HepG2 (cell line): Measurements from ENCODE around the gene ZC3H7B. TPM values are rescaled to one million over a fixed set of nuclear protein-coding genes. Genes with fewer than 3 reads are reported as not detected.

Experiments used
- ATAC-seq: fragments of 200-7000 bp; cut with Tn5 transposase; 3 replicates; pipeline ENCODE4 v1.9.1; 2020; ENCODE audit warnings: mild to moderate bottlenecking, moderate library complexity
- BruUV-seq: library from RNA; stranded (reverse); fragments of 400-500 nt; replicated peaks from 2 replicates; lab custom pipeline; 2021; lab: Mats Ljungman, UMichigan
- CTCF ChIA-PET: fragments of 300-600 bp; formaldehyde crosslinking; extraction: SDS; loops from one replicate; lab custom pipeline; 2021; ENCODE audit warnings: low total read pairs, inconsistent platforms, low intra/inter-chr PET ratio; lab: Yijun Ruan, JAX
- POLR2A ChIA-PET: fragments of 350-600 bp; sonication (Branson Sonifier 250); formaldehyde crosslinking; loops from one replicate; lab custom pipeline; 2020; ENCODE audit warnings: antibody characterized with exemption, inconsistent platforms; lab: Yijun Ruan, JAX
- DNase-seq: peaks from one replicate; pipeline ENCODE4 v3.0.0-alpha.2; 2015; ENCODE audit warnings: low spot score
- FAIRE-seq: peaks from 3 replicates; lab custom pipeline; 2011; peaks lifted over from hg19 to GRCh38; lab: Jason Lieb, UNC
- H2AFZ ChIP-seq: one replicate; pipeline ENCODE4 v1.6.1; 2011; ENCODE audit warnings: low read length, inconsistent platforms
- H3K27ac ChIP-seq: fragments of 300-600 bp; 3 replicates; pipeline ENCODE4 v1.8.0; 2011; ENCODE audit warnings: mixed run types, mild to moderate bottlenecking, mixed read lengths, low read length, inconsistent platforms; ENCODE audit not compliant: insufficient read depth; ENCODE audit errors: extremely low read length
- H3K27me3 ChIP-seq, 2 experiments: fragments of 200-600 bp in 1 of 2; 2 replicates in 1 of 2; 3 replicates in 1 of 2; pipeline versions ENCODE4 v1.6.0 to v1.8.0; 2011; ENCODE audit warnings: low read length in 2 of 2, mild to moderate bottlenecking in 2 of 2, moderate library complexity in 2 of 2, inconsistent platforms in 1 of 2; ENCODE audit not compliant: insufficient read depth in 2 of 2, control insufficient read depth in 1 of 2
- H3K36me3 ChIP-seq, 2 experiments: fragments of 200-600 bp in 1 of 2; replicated peaks in 1 of 2; 2 replicates in 1 of 2; 3 replicates in 1 of 2; pipeline versions ENCODE4 v1.5.1 to v1.8.0; 2011; ENCODE audit warnings: low read length in 2 of 2, inconsistent platforms in 1 of 2; ENCODE audit not compliant: insufficient read depth in 2 of 2, control insufficient read depth in 1 of 2
- H3K4me1 ChIP-seq: 2 replicates; pipeline ENCODE4 v1.5.1; 2012; ENCODE audit warnings: low read length, inconsistent platforms; ENCODE audit not compliant: insufficient read depth
- H3K4me2 ChIP-seq: 2 replicates; pipeline ENCODE4 v1.6.0; 2011; ENCODE audit warnings: low read depth, low read length, inconsistent platforms
- H3K4me3 ChIP-seq, 3 experiments: fragments of 200-600 bp in 1 of 3; sonication (generic), shearing (Covaris generic) in 1 of 3; replicated peaks in 1 of 3; 2 replicates each; pipeline ENCODE4 v1.5.1; 2011 to 2016; ENCODE audit warnings: low read length in 3 of 3, inconsistent platforms in 2 of 3, low read depth in 2 of 3, mild to moderate bottlenecking in 2 of 3, control low read depth in 1 of 3, mixed read lengths in 1 of 3; ENCODE audit not compliant: insufficient read depth in 1 of 3
- H3K79me2 ChIP-seq: one replicate; pipeline ENCODE4 v1.6.1; 2011; ENCODE audit warnings: low read length, inconsistent platforms; ENCODE audit not compliant: insufficient read depth
- H3K9ac ChIP-seq: 2 replicates; pipeline ENCODE4 v1.6.0; 2011; ENCODE audit warnings: mild to moderate bottlenecking, low read depth, low read length, inconsistent platforms; ENCODE audit not compliant: insufficient read depth
- H3K9me3 ChIP-seq: 2 replicates; pipeline ENCODE4 v1.5.1; 2012; ENCODE audit warnings: mild to moderate bottlenecking, low read length
- H4K20me1 ChIP-seq: 2 replicates; pipeline ENCODE4 v1.6.0; 2011; ENCODE audit warnings: inconsistent platforms, mild to moderate bottlenecking, low read length, moderate library complexity; ENCODE audit not compliant: insufficient read depth
- ATF1 ChIP-seq: IDR thresholded peaks from 2 replicates; pipeline ENCODE4 v1.6.1; 2016; ENCODE audit warnings: mild to moderate bottlenecking, control low read depth
- CREB1 ChIP-seq, 2 experiments: fragments of 450-650 bp in 1 of 2; IDR thresholded peaks; 2 replicates each; pipeline ENCODE4 v1.6.1; 2016 to 2017; ENCODE audit warnings: control low read depth in 1 of 2, mild to moderate bottlenecking in 1 of 2, missing compliant biosample characterization in 1 of 2, missing genetic modification characterization in 1 of 2
- DPF2 ChIP-seq: sonication (generic); formaldehyde crosslinking; IDR thresholded peaks from 2 replicates; pipeline ENCODE4 v1.4.0; 2020; ENCODE audit warnings: mild to moderate bottlenecking, low read depth, missing genetic modification reagents, borderline replicate concordance
- FOXJ3 ChIP-seq: sonication (generic); formaldehyde crosslinking; IDR thresholded peaks from 2 replicates; pipeline ENCODE4 v1.4.0; 2020; ENCODE audit warnings: missing genetic modification reagents, mild to moderate bottlenecking, borderline replicate concordance
- POGZ ChIP-seq: sonication (generic); formaldehyde crosslinking; IDR thresholded peaks from 2 replicates; pipeline ENCODE4 v1.4.0; 2020; ENCODE audit warnings: mild to moderate bottlenecking, missing genetic modification reagents
- POLR2A ChIP-seq, 2 experiments: IDR thresholded peaks; 2 replicates each; pipeline ENCODE4 v1.6.1; 2011; ENCODE audit warnings: low read depth in 2 of 2, low read length in 2 of 2, mild to moderate bottlenecking in 1 of 2, moderate library complexity in 1 of 2; ENCODE audit not compliant: insufficient read depth in 1 of 2
- RFX3 ChIP-seq: IDR thresholded peaks from 2 replicates; pipeline ENCODE4 v1.6.1; 2016; ENCODE audit warnings: missing biosample characterization, missing genetic modification reagents
- RXRA ChIP-seq: sonication (generic); formaldehyde crosslinking; IDR thresholded peaks from 2 replicates; pipeline ENCODE4 v1.5.1; 2020; ENCODE audit warnings: missing genetic modification reagents
- SOX5 ChIP-seq: IDR thresholded peaks from 2 replicates; pipeline ENCODE4 v1.6.1; 2016; ENCODE audit warnings: borderline replicate concordance
- TOPORS ChIP-seq: sonication (generic); formaldehyde crosslinking; IDR thresholded peaks from 2 replicates; pipeline ENCODE4 v1.8.0; 2023; ENCODE audit warnings: mild to moderate bottlenecking, missing genetic modification reagents
- ZIK1 ChIP-seq: sonication (generic); formaldehyde crosslinking; IDR thresholded peaks from 2 replicates; pipeline ENCODE4 v1.5.0; 2020; ENCODE audit warnings: mild to moderate bottlenecking, low read depth, missing genetic modification reagents, borderline replicate concordance
- ZNF281 ChIP-seq: sonication (generic); formaldehyde crosslinking; IDR thresholded peaks from 2 replicates; pipeline ENCODE4 v1.4.0; 2020; ENCODE audit warnings: missing genetic modification reagents, borderline replicate concordance
- ZNF296 ChIP-seq: sonication (generic); formaldehyde crosslinking; conservative IDR thresholded peaks from 2 replicates; pipeline ENCODE4 v1.5.0; 2020; ENCODE audit warnings: mild to moderate bottlenecking, missing genetic modification reagents
- ZNF34 ChIP-seq: sonication (generic); formaldehyde crosslinking; IDR thresholded peaks from 2 replicates; pipeline ENCODE4 v1.4.0; 2020; ENCODE audit warnings: mild to moderate bottlenecking, missing genetic modification reagents, borderline replicate concordance
- ZNF510 ChIP-seq: sonication (generic); formaldehyde crosslinking; IDR thresholded peaks from 2 replicates; pipeline ENCODE4 v1.4.0; 2020; ENCODE audit warnings: low read depth, mild to moderate bottlenecking, missing genetic modification reagents
- ZNF710 ChIP-seq: sonication (generic); formaldehyde crosslinking; IDR thresholded peaks from 2 replicates; pipeline ENCODE4 v1.5.0; 2020; ENCODE audit warnings: mild to moderate bottlenecking, missing genetic modification reagents, borderline replicate concordance
- ZNF782 ChIP-seq: sonication (generic); formaldehyde crosslinking; IDR thresholded peaks from 2 replicates; pipeline ENCODE4 v1.4.0; 2020; ENCODE audit warnings: missing genetic modification reagents, mild to moderate bottlenecking, borderline replicate concordance
- ZSCAN5A ChIP-seq: sonication (generic); formaldehyde crosslinking; IDR thresholded peaks from 2 replicates; pipeline ENCODE4 v1.8.0; 2022; ENCODE audit warnings: mild to moderate bottlenecking, missing genetic modification reagents, borderline replicate concordance
- WGBS: methylation state at CpG from one replicate; pipeline ENCODE4 v1.1.6; 2017; ENCODE audit warnings: low lambda C conversion rate; 5-methylcytosine and 5-hydroxymethylcytosine counted together
- in situ Hi-C: cut with HindIII; loops from 2 replicates; pipeline ENCODE4 v1.10.0; 2017; ENCODE audit warnings: low pct_unique_long_range_greater_than_20kb; ENCODE audit not compliant: extremely low pct_ligation_motif_present
- intact Hi-C: fragments of 100-400 bp; cut with micrococcal nuclease; formaldehyde crosslinking; loops from one replicate; pipeline ENCODE4 v1.10.0; 2022; ENCODE audit not compliant: unreplicated experiment
- polyA plus RNA-seq, 8 experiments: library from polyadenylated mRNA; depleted of rRNA in 3 of 8; stranded (reverse) in 7 of 8; unstranded in 1 of 8; fragments of >200 nt; fragmentation: Illumina TruSeq in 4 of 8; extraction: Trizol in 4 of 8; gene quantifications; 2 replicates each; pipeline versions ENCODE4 v1.2.1 to v1.2.3, GENCODE V29; 2011 to 2016; ENCODE audit warnings: low read depth in 4 of 8, missing spikeins in 1 of 8, mixed read lengths in 1 of 8; ENCODE audit not compliant: insufficient read depth in 1 of 8
- total RNA-seq, 5 experiments: library from RNA; depleted of rRNA; stranded (reverse); fragments of >200 nt; fragmentation: Illumina TruSeq; extraction: Trizol; gene quantifications; 2 replicates each; pipeline ENCODE4 v1.2.3, GENCODE V29; 2016; ENCODE audit warnings: low read depth in 1 of 5

Gene ZC3H7B
- total and polyA plus RNA-seq, 2 of the 13 experiments (the other 11 are each of a cell fraction or from before 2014, with no cell fraction given), result 26.4 to 37.2 TPM

- peaks cover 24% of the 10 kb centered on the region for H3K79me2 ChIP-seq
- under 1% methylated on average over 15 of the region's 15 CpGs for WGBS
- H3K4me1 ChIP-seq, result peaks cover 61% of the 10 kb centered on the region
- ChIA-PET CTCF (no interaction called here), POLR2A (interaction anchor here (0.7 to 6.0 kb wide), 16 partner anchors 10 to 335 kb away, joined by 3 to 49 read pairs (median 5); partner anchors contain the start of genes ACO2, CHADL, PHF5A and RBX1)
- BruUV-seq, result TSS peak; percentile 88
- in situ Hi-C loops, result no loop called here
- no peaks in the 10 kb centered on the region for H3K9me3 ChIP-seq
- no peak for FAIRE-seq
- no peaks in the 10 kb centered on the region; a peak in 1 of 5 replicates for H3K27me3 ChIP-seq
- no peaks in the 10 kb centered on the region for H4K20me1 ChIP-seq
- ATAC-seq, result peak; percentile 7; the same call in 2 of the 3 replicates
- intact Hi-C loops, result loop anchor here (1.0 to 10.0 kb wide), 3 partner anchors 15 to 158 kb away; partner anchors contain the start of genes TOB2 and ZC3H7B
- H3K4me3 ChIP-seq, result peak overlapping the region; percentile 53 to 69 (median 54)
- peaks cover 2 to 11% of the 10 kb centered on the region in 2 experiments; a peak in 4 of 5 replicates for H3K36me3 ChIP-seq
- peak; percentile 60 for DNase-seq
- H3K9ac ChIP-seq, result peak overlapping the region; percentile 60
- H3K4me2 ChIP-seq, result peak overlapping the region; percentile 92
- peak overlapping the region; percentile 72 for H3K27ac ChIP-seq
- no peak overlapping the region for H2AFZ ChIP-seq
- peak; percentile 19 to 38; a peak in 1 of 4 replicates for TF ChIP-seq POLR2A (IDR thresholded peaks at IDR 0.05; ENCODE audit: insufficient read depth in 1 of 2, low read depth in 2 of 2, low read length in 2 of 2)
- no peak for TF ChIP-seq CREB1 (IDR thresholded peaks at IDR 0.05)
- TF ChIP-seq CREB1 (CRISPR knock-in tag; IDR thresholded peaks at IDR 0.05), result no peak; the same call in 1 of the 2 replicates
- no peak for TF ChIP-seq ZNF296 (CRISPR knock-in tag)
- TF ChIP-seq POGZ (CRISPR knock-in tag), result no peak
- 0 out of 2 replicates have a peak, but pooled peaks have one; percentile 41 for TF ChIP-seq DPF2
- 0 out of 2 replicates have a peak, but pooled peaks have one; percentile 6 for TF ChIP-seq RFX3 (CRISPR knock-in tag)
- TF ChIP-seq RXRA, result no peak
- peak; percentile 57; the same call in 1 of the 2 replicates for TF ChIP-seq ATF1 (CRISPR knock-in tag)
- TF ChIP-seq ZNF281 (CRISPR knock-in tag), result no peak
- no peak for TF ChIP-seq ZNF510 (CRISPR knock-in tag)
- no peak for TF ChIP-seq ZNF710 (CRISPR knock-in tag)
- TF ChIP-seq ZSCAN5A (CRISPR knock-in tag), result 0 out of 2 replicates have a peak, but pooled peaks have one; percentile 26
- TF ChIP-seq TOPORS (CRISPR knock-in tag), result no peak
- peak; percentile 44; the same call in 1 of the 2 replicates for TF ChIP-seq SOX5 (CRISPR knock-in tag)
- TF ChIP-seq ZNF34, result no peak
- TF ChIP-seq ZNF782 (CRISPR knock-in tag), result no peak
- 0 out of 2 replicates have a peak, but pooled peaks have one; percentile 77 for TF ChIP-seq ZIK1 (CRISPR knock-in tag)
- peak; percentile 52; the same call in 1 of the 2 replicates for TF ChIP-seq FOXJ3
Observed at GRCh38 chr22:41286639-41287091, 14.7 kb upstream of the ZC3H7B start.
